ENCODE data around the gene TNNI3. TPM values are rescaled to one million over a fixed set of nuclear protein-coding genes. Genes with fewer than 3 reads are reported as not detected.

The TNNI3 gene
- total RNA-seq, 4 donors from 2014 or later: not detected

- H3K36me3 ChIP-seq: no peaks in the 10 kb centered on the region
- H3K4me3 ChIP-seq: no peak overlapping the region
- DNase-seq (ENCODE audit: low spot score in 2 of 2): no peak
- WGBS, 2 donors: 67 to 73% methylated on average over 29 to 33 of the region's 43 CpGs
- H3K9me3 ChIP-seq: no peaks in the 10 kb centered on the region
- H3K27ac ChIP-seq: no peak overlapping the region
- peaks cover 3 to 100% of the 10 kb centered on the region in 2 donors for H3K27me3 ChIP-seq
- H3K4me1 ChIP-seq: peaks cover 0 to 38% (median 12%) of the 10 kb centered on the region in 4 donors
- no peak for TF ChIP-seq CTCF (IDR thresholded peaks at IDR 0.05)
- TF ChIP-seq EP300 (IDR thresholded peaks at IDR 0.05): no peak
- no peak for TF ChIP-seq POLR2A (IDR thresholded peaks at IDR 0.05)
Observed at GRCh38 chr19:55175117-55175867, 17.8 kb upstream of the TNNI3 start.

GRCh38 chr19:55174425-55175116 is 17.0 kb upstream of the TNNI3 start:
- Histone ChIP-seq H3K4me1 (peaks cover 0 to 31% (median 9%) of the 10 kb centered on the region in 4 donors), H3K4me3 (no peak overlapping the region), H3K27me3 (peaks cover 3 to 100% of the 10 kb centered on the region in 2 donors), H3K27ac (no peak overlapping the region), H3K9me3 (no peaks in the 10 kb centered on the region), H3K36me3 (no peaks in the 10 kb centered on the region)
- WGBS, 2 donors: 55 to 64% methylated on average over 21 of the region's 21 CpGs
- no peak for TF ChIP-seq EP300 (IDR thresholded peaks at IDR 0.05)
- no peak for TF ChIP-seq CTCF (IDR thresholded peaks at IDR 0.05)
- no peak for TF ChIP-seq POLR2A (IDR thresholded peaks at IDR 0.05)
- DNase-seq (ENCODE audit: low spot score in 2 of 2): no peak

- Histone ChIP-seq H3K27me3 (peaks cover 0 to 100% of the 10 kb centered on the region in 2 donors), H3K27ac (no peak overlapping the region), H3K4me3 (peak overlapping the region in 2 of 4 donors; percentile 32 to 34), H3K36me3 (no peaks in the 10 kb centered on the region), H3K9me3 (no peaks in the 10 kb centered on the region), H3K4me1 (peaks cover 0 to 24% (median 6%) of the 10 kb centered on the region in 4 donors)
- 0 to 3% methylated on average over 12 to 33 of the region's 37 CpGs for WGBS, 2 donors
- TF ChIP-seq POLR2A (IDR thresholded peaks at IDR 0.05): no peak
- no peak for TF ChIP-seq EP300 (IDR thresholded peaks at IDR 0.05)
- no peak for TF ChIP-seq CTCF (IDR thresholded peaks at IDR 0.05)
- no peak for DNase-seq (ENCODE audit: low spot score in 2 of 2)
Observed at GRCh38 chr19:55173714-55174409, 16.3 kb upstream of the TNNI3 start.

- Histone ChIP-seq H3K27ac (no peak overlapping the region), H3K27me3 (peaks cover 0 to 100% of the 10 kb centered on the region in 2 donors), H3K9me3 (no peaks in the 10 kb centered on the region), H3K4me1 (peaks cover 0 to 21% (median 6%) of the 10 kb centered on the region in 4 donors), H3K36me3 (no peaks in the 10 kb centered on the region), H3K4me3 (peak overlapping the region in 2 of 4 donors; percentile 32 to 34)
- DNase-seq (ENCODE audit: low spot score in 2 of 2): no peak
- 2 to 4% methylated on average over 20 to 22 of the region's 32 CpGs for WGBS, 2 donors
- TF ChIP-seq EP300 (IDR thresholded peaks at IDR 0.05) (no peak), POLR2A (IDR thresholded peaks at IDR 0.05) (no peak), CTCF (IDR thresholded peaks at IDR 0.05) (no peak)
Observed at GRCh38 chr19:55173186-55173713, 15.7 kb upstream of the TNNI3 start.
